GM12878 (cell line): ENCODE measurements around the gene RDH12. TPM values are rescaled to one million over a fixed set of nuclear protein-coding genes. Genes with fewer than 3 reads are reported as not detected.

Experiments used
- BCL11A ChIP-seq: IDR thresholded peaks from 2 replicates; pipeline ENCODE4 v1.6.1; 2011; ENCODE audit warnings: low read depth, low read length
- CBX3 ChIP-seq: fragments of 200-600 bp; sonication (generic); IDR thresholded peaks from 2 replicates; pipeline ENCODE4 v1.6.1; 2016; ENCODE audit warnings: low read depth, borderline replicate concordance
- CEBPB ChIP-seq, 2 experiments: fragments of 150-350 bp in 1 of 2; IDR thresholded peaks; 2 replicates each; pipeline ENCODE4 v1.6.1; 2012 to 2014; ENCODE audit warnings: low read depth in 2 of 2, low read length in 2 of 2, borderline replicate concordance in 1 of 2, inconsistent platforms in 1 of 2
- CREB1 ChIP-seq: IDR thresholded peaks from 2 replicates; pipeline ENCODE4 v1.6.1; 2012; ENCODE audit warnings: low read depth, mild to moderate bottlenecking, inconsistent platforms
- FOXK2 ChIP-seq: fragments of 450-650 bp; IDR thresholded peaks from 2 replicates; pipeline ENCODE4 v1.6.1; 2017; ENCODE audit warnings: mild to moderate bottlenecking, moderate library complexity
- GATAD2B ChIP-seq: fragments of 450-650 bp; conservative IDR thresholded peaks from 2 replicates; pipeline ENCODE4 v1.6.1; 2017; ENCODE audit warnings: low read depth, mild to moderate bottlenecking, moderate library complexity
- IKZF2 ChIP-seq, 2 experiments: fragments of 450-650 bp; IDR thresholded peaks; 2 replicates each; pipeline ENCODE4 v1.6.1; 2017; ENCODE audit warnings: mild to moderate bottlenecking in 2 of 2, moderate library complexity in 2 of 2
- NBN ChIP-seq: fragments of 450-650 bp; IDR thresholded peaks from 2 replicates; pipeline ENCODE4 v1.6.1; 2016
- NR2F1 ChIP-seq: fragments of 450-650 bp; conservative IDR thresholded peaks from 2 replicates; pipeline ENCODE4 v1.6.1; 2017; ENCODE audit warnings: mild to moderate bottlenecking
- PAX5 ChIP-seq: IDR thresholded peaks from 2 replicates; pipeline ENCODE4 v1.6.1; 2011; ENCODE audit warnings: low read depth, low read length, borderline replicate concordance
- RBBP5 ChIP-seq: fragments of 200-600 bp; sonication (generic); conservative IDR thresholded peaks from 2 replicates; pipeline ENCODE4 v1.6.1; 2016
- SREBF1 ChIP-seq: IDR thresholded peaks from 2 replicates; pipeline ENCODE4 v1.6.1; 2012; ENCODE audit warnings: mild to moderate bottlenecking, low read length
- TARDBP ChIP-seq: IDR thresholded peaks from 2 replicates; pipeline ENCODE4 v1.6.1; 2016; ENCODE audit warnings: borderline replicate concordance
- TBL1XR1 ChIP-seq: IDR thresholded peaks from 2 replicates; pipeline ENCODE4 v1.6.1; 2012; ENCODE audit warnings: low read depth, low read length, improper control_type of control experiment
- polyA plus RNA-seq, 11 experiments: library from polyadenylated mRNA; depleted of rRNA in 4 of 11; unstranded in 6 of 11; stranded (reverse) in 5 of 11; fragments of >200 nt; fragmentation: Nextera tagmentation in 4 of 11; fragmentation: Illumina TruSeq in 1 of 11; extraction: Ambion mirVana in 4 of 11; extraction: Trizol in 1 of 11; gene quantifications; 1 replicate in 1 of 11; 2 replicates in 10 of 11; pipeline versions ENCODE4 v1.2.1 to v1.2.3, GENCODE V29; 2011 to 2016; ENCODE audit warnings: inconsistent platforms in 2 of 11, missing spikeins in 2 of 11, low read depth in 1 of 11
- total RNA-seq, 4 experiments: library from RNA; depleted of rRNA in 3 of 4; stranded (reverse); fragments of >200 nt in 3 of 4; fragmentation: Illumina TruSeq in 1 of 4; extraction: Trizol in 1 of 4; gene quantifications; 2 replicates each; pipeline versions ENCODE4 v1.2.1 to v1.2.3, GENCODE V29; 2013 to 2021
- TF ChIP-seq, protein P1 (sequence below): fragments of 450-650 bp; IDR thresholded peaks from 2 replicates; pipeline ENCODE4 v1.6.1; 2016; ENCODE audit warnings: mild to moderate bottlenecking
- TF ChIP-seq, protein P2 (sequence below): IDR thresholded peaks from 2 replicates; pipeline ENCODE4 v1.6.1; 2012; ENCODE audit warnings: mild to moderate bottlenecking, low read depth, low read length
- TF ChIP-seq, protein P3 (sequence below): fragments of 450-650 bp; formaldehyde crosslinking; IDR thresholded peaks from 2 replicates; pipeline ENCODE4 v1.4.0; 2022; ENCODE audit warnings: mild to moderate bottlenecking, moderate library complexity

The RDH12 gene
- total and polyA plus RNA-seq, 10 of the 15 experiments (the other 5 are each of a cell fraction or from before 2014, with no cell fraction given) = not detected

DNA sequence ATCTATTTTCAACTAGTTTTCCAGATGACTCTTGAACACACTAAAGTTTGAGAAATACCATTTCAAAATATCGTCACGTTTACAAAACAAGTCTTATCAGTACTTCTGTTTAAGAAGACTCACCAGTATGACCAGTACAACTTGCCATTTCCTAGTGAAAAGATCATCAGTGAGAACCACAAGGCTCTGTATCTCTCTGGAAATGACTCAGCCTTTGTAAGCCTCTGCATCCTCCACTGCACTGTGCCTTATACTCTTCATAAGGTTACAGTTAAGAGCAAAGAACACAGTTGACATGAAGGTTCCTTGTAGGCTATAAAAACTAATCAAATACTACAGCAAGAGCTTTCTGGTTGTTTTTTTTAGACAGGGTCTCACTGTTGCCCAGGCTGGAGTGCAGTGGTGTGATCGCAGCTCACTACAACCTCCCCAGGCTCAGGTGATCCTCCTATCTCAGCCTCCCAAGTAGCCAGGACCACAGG lies 21.5 kb upstream of the RDH12 start (continued):
- no peak for TF ChIP-seq CBX3
- TF ChIP-seq CREB1 = peak; percentile 68
- peak; percentile 86 to 90 for TF ChIP-seq IKZF2 (IDR thresholded peaks at IDR 0.05)
- no peak for TF ChIP-seq GATAD2B
- TF ChIP-seq, protein P1, sequence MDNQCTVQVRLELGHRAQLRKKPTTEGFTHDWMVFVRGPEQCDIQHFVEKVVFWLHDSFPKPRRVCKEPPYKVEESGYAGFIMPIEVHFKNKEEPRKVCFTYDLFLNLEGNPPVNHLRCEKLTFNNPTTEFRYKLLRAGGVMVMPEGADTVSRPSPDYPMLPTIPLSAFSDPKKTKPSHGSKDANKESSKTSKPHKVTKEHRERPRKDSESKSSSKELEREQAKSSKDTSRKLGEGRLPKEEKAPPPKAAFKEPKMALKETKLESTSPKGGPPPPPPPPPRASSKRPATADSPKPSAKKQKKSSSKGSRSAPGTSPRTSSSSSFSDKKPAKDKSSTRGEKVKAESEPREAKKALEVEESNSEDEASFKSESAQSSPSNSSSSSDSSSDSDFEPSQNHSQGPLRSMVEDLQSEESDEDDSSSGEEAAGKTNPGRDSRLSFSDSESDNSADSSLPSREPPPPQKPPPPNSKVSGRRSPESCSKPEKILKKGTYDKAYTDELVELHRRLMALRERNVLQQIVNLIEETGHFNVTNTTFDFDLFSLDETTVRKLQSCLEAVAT = peak; percentile 31; the same call in 1 of the 2 replicates
- peak; percentile 61; the same call in 1 of the 2 replicates for TF ChIP-seq PAX5
- no peak for TF ChIP-seq TARDBP
- peak; percentile 88 for TF ChIP-seq NBN
- no peak for TF ChIP-seq FOXK2
- TF ChIP-seq RBBP5 = no peak
- peak; percentile 73; the same call in 1 of the 2 replicates for TF ChIP-seq BCL11A
- no peak for TF ChIP-seq TBL1XR1
- peak; percentile 67 for TF ChIP-seq NR2F1
- TF ChIP-seq SREBF1 = no peak
- 0 out of 4 replicates have a peak, but pooled peaks of 1 of the 2 experiments have one; percentile 67 for TF ChIP-seq CEBPB (IDR thresholded peaks at IDR 0.05; ENCODE audit: borderline replicate concordance in 1 of 2, low read depth in 2 of 2, low read length in 2 of 2)
- TF ChIP-seq, protein P2, sequence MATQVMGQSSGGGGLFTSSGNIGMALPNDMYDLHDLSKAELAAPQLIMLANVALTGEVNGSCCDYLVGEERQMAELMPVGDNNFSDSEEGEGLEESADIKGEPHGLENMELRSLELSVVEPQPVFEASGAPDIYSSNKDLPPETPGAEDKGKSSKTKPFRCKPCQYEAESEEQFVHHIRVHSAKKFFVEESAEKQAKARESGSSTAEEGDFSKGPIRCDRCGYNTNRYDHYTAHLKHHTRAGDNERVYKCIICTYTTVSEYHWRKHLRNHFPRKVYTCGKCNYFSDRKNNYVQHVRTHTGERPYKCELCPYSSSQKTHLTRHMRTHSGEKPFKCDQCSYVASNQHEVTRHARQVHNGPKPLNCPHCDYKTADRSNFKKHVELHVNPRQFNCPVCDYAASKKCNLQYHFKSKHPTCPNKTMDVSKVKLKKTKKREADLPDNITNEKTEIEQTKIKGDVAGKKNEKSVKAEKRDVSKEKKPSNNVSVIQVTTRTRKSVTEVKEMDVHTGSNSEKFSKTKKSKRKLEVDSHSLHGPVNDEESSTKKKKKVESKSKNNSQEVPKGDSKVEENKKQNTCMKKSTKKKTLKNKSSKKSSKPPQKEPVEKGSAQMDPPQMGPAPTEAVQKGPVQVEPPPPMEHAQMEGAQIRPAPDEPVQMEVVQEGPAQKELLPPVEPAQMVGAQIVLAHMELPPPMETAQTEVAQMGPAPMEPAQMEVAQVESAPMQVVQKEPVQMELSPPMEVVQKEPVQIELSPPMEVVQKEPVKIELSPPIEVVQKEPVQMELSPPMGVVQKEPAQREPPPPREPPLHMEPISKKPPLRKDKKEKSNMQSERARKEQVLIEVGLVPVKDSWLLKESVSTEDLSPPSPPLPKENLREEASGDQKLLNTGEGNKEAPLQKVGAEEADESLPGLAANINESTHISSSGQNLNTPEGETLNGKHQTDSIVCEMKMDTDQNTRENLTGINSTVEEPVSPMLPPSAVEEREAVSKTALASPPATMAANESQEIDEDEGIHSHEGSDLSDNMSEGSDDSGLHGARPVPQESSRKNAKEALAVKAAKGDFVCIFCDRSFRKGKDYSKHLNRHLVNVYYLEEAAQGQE = no peak
- TF ChIP-seq, protein P3, sequence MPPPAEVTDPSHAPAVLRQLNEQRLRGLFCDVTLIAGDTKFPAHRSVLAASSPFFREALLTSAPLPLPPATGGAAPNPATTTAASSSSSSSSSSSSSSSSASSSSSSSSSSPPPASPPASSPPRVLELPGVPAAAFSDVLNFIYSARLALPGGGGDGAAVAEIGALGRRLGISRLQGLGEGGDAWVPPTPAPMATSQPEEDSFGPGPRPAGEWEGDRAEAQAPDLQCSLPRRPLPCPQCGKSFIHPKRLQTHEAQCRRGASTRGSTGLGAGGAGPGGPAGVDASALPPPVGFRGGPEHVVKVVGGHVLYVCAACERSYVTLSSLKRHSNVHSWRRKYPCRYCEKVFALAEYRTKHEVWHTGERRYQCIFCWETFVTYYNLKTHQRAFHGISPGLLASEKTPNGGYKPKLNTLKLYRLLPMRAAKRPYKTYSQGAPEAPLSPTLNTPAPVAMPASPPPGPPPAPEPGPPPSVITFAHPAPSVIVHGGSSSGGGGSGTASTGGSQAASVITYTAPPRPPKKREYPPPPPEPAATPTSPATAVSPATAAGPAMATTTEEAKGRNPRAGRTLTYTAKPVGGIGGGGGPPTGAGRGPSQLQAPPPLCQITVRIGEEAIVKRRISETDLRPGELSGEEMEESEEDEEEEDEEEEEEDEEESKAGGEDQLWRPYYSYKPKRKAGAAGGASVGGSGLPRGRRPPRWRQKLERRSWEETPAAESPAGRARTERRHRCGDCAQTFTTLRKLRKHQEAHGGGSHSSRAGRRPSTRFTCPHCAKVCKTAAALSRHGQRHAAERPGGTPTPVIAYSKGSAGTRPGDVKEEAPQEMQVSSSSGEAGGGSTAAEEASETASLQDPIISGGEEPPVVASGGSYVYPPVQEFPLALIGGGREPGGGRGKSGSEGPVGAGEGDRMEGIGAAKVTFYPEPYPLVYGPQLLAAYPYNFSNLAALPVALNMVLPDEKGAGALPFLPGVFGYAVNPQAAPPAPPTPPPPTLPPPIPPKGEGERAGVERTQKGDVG (CRISPR knock-in tag) = no peak
